Brain microvascular endothelial cell (primary cell): ENCODE measurements around the gene IRF8.

Source experiments
- DNase-seq: peaks from one replicate; pipeline ENCODE4 v3.0.0-alpha.2; 2020
- H3K27ac ChIP-seq: fragments of 250-450 bp; sonication (Bioruptor Pico); 2 replicates; pipeline ENCODE4 v1.5.1; 2020; ENCODE audit warnings: mild to moderate bottlenecking, moderate library complexity
- H3K27me3 ChIP-seq: fragments of 250-450 bp; sonication (Bioruptor Pico); replicated peaks from 2 replicates; pipeline ENCODE4 v1.5.1; 2020; ENCODE audit warnings: mild to moderate bottlenecking
- H3K36me3 ChIP-seq: fragments of 250-450 bp; sonication (Bioruptor Pico); replicated peaks from 2 replicates; pipeline ENCODE4 v1.5.1; 2020; ENCODE audit warnings: mild to moderate bottlenecking
- H3K4me3 ChIP-seq: 2 replicates; pipeline ENCODE4 v1.5.1; 2011; ENCODE audit warnings: low read depth, mild to moderate bottlenecking, control low read depth, low read length, moderate library complexity
- CTCF ChIP-seq: IDR thresholded peaks from 2 replicates; pipeline ENCODE4 v1.5.1; 2011; ENCODE audit warnings: low read depth, mild to moderate bottlenecking, moderate library complexity, low read length, control low read depth, inconsistent platforms; ENCODE audit errors: missing control alignments
- in situ Hi-C: cut with HindIII; loops from 2 replicates; pipeline ENCODE4 v1.10.0; 2017; ENCODE audit warnings: low sequenced_read_pairs, low pct_ligation_motif_present

Gene IRF8

GRCh38 chr16:85919271-85920267 lies 20.6 kb downstream of the IRF8 start:
- no peak overlapping the region for H3K27ac ChIP-seq
- no peak for TF ChIP-seq CTCF
- in situ Hi-C loops = no loop called here

GRCh38 chr16:85921026-85921425 lies 22.1 kb downstream of the IRF8 start:
- no peak for DNase-seq
- in situ Hi-C loops = no loop called here
- Histone ChIP-seq H3K4me3 (no peak overlapping the region), H3K27ac (no peak overlapping the region), H3K36me3 (no peaks in the 10 kb centered on the region), H3K27me3 (no peaks in the 10 kb centered on the region)
- TF ChIP-seq CTCF = no peak

More at GRCh38 chr16:85919271-85920267, 20.6 kb downstream of the IRF8 start:
- Histone ChIP-seq H3K4me3 (no peak overlapping the region), H3K36me3 (no peaks in the 10 kb centered on the region), H3K27me3 (no peaks in the 10 kb centered on the region)
- DNase-seq = no peak

- TF ChIP-seq CTCF = no peak
- in situ Hi-C loops = no loop called here
- peak; percentile 33 for DNase-seq
- H3K36me3 ChIP-seq = no peaks in the 10 kb centered on the region
- no peak overlapping the region for H3K27ac ChIP-seq
- H3K27me3 ChIP-seq = peaks cover 12% of the 10 kb centered on the region
- no peak overlapping the region for H3K4me3 ChIP-seq
Observed at GRCh38 chr16:85923153-85924021, 24.4 kb downstream of the IRF8 start.

- H3K4me3 ChIP-seq = no peak overlapping the region
- H3K27ac ChIP-seq = no peak overlapping the region
- in situ Hi-C loops = no loop called here
- DNase-seq = no peak
- peaks cover 18% of the 10 kb centered on the region for H3K27me3 ChIP-seq
- TF ChIP-seq CTCF = no peak
- no peaks in the 10 kb centered on the region for H3K36me3 ChIP-seq
Observed at GRCh38 chr16:85924675-85925074, 25.7 kb downstream of the IRF8 start.

GRCh38 chr16:85926370-85926769 lies 27.4 kb downstream of the IRF8 start:
- Histone ChIP-seq H3K27ac (no peak overlapping the region), H3K36me3 (no peaks in the 10 kb centered on the region), H3K27me3 (peaks cover 18% of the 10 kb centered on the region), H3K4me3 (no peak overlapping the region)
- in situ Hi-C loops = no loop called here
- DNase-seq = no peak
- TF ChIP-seq CTCF = no peak
